HepG2 (cell line): Measurements from ENCODE around the gene PARG. TPM values are rescaled to one million over a fixed set of nuclear protein-coding genes. Genes with fewer than 3 reads are reported as not detected.
"Not testable (repeated sequence)": the region's sequence is repeated elsewhere in the genome, so short reads cannot be mapped to it uniquely, and the experiment has no call there.

Experiments used
- ATAC-seq: fragments of 200-7000 bp; cut with Tn5 transposase; 3 replicates; pipeline ENCODE4 v1.9.1; 2020; ENCODE audit warnings: mild to moderate bottlenecking, moderate library complexity
- BruUV-seq: library from RNA; stranded (reverse); fragments of 400-500 nt; replicated peaks from 2 replicates; lab custom pipeline; 2021; lab: Mats Ljungman, UMichigan
- CTCF ChIA-PET: fragments of 300-600 bp; formaldehyde crosslinking; extraction: SDS; loops from one replicate; lab custom pipeline; 2021; ENCODE audit warnings: low total read pairs, inconsistent platforms, low intra/inter-chr PET ratio; lab: Yijun Ruan, JAX
- POLR2A ChIA-PET: fragments of 350-600 bp; sonication (Branson Sonifier 250); formaldehyde crosslinking; loops from one replicate; lab custom pipeline; 2020; ENCODE audit warnings: antibody characterized with exemption, inconsistent platforms; lab: Yijun Ruan, JAX
- DNase-seq: peaks from one replicate; pipeline ENCODE4 v3.0.0-alpha.2; 2015; ENCODE audit warnings: low spot score
- FAIRE-seq: peaks from 3 replicates; lab custom pipeline; 2011; peaks lifted over from hg19 to GRCh38; lab: Jason Lieb, UNC
- H2AFZ ChIP-seq: one replicate; pipeline ENCODE4 v1.6.1; 2011; ENCODE audit warnings: low read length, inconsistent platforms
- H3K27ac ChIP-seq: fragments of 300-600 bp; 3 replicates; pipeline ENCODE4 v1.8.0; 2011; ENCODE audit warnings: mixed run types, mild to moderate bottlenecking, mixed read lengths, low read length, inconsistent platforms; ENCODE audit not compliant: insufficient read depth; ENCODE audit errors: extremely low read length
- H3K27me3 ChIP-seq, 2 experiments: fragments of 200-600 bp in 1 of 2; 2 replicates in 1 of 2; 3 replicates in 1 of 2; pipeline versions ENCODE4 v1.6.0 to v1.8.0; 2011; ENCODE audit warnings: low read length in 2 of 2, mild to moderate bottlenecking in 2 of 2, moderate library complexity in 2 of 2, inconsistent platforms in 1 of 2; ENCODE audit not compliant: insufficient read depth in 2 of 2, control insufficient read depth in 1 of 2
- H3K36me3 ChIP-seq, 2 experiments: fragments of 200-600 bp in 1 of 2; replicated peaks in 1 of 2; 2 replicates in 1 of 2; 3 replicates in 1 of 2; pipeline versions ENCODE4 v1.5.1 to v1.8.0; 2011; ENCODE audit warnings: low read length in 2 of 2, inconsistent platforms in 1 of 2; ENCODE audit not compliant: insufficient read depth in 2 of 2, control insufficient read depth in 1 of 2
- H3K4me1 ChIP-seq: 2 replicates; pipeline ENCODE4 v1.5.1; 2012; ENCODE audit warnings: low read length, inconsistent platforms; ENCODE audit not compliant: insufficient read depth
- H3K4me2 ChIP-seq: 2 replicates; pipeline ENCODE4 v1.6.0; 2011; ENCODE audit warnings: low read depth, low read length, inconsistent platforms
- H3K4me3 ChIP-seq, 3 experiments: fragments of 200-600 bp in 1 of 3; sonication (generic), shearing (Covaris generic) in 1 of 3; replicated peaks in 1 of 3; 2 replicates each; pipeline ENCODE4 v1.5.1; 2011 to 2016; ENCODE audit warnings: low read length in 3 of 3, inconsistent platforms in 2 of 3, low read depth in 2 of 3, mild to moderate bottlenecking in 2 of 3, control low read depth in 1 of 3, mixed read lengths in 1 of 3; ENCODE audit not compliant: insufficient read depth in 1 of 3
- H3K79me2 ChIP-seq: one replicate; pipeline ENCODE4 v1.6.1; 2011; ENCODE audit warnings: low read length, inconsistent platforms; ENCODE audit not compliant: insufficient read depth
- H3K9ac ChIP-seq: 2 replicates; pipeline ENCODE4 v1.6.0; 2011; ENCODE audit warnings: mild to moderate bottlenecking, low read depth, low read length, inconsistent platforms; ENCODE audit not compliant: insufficient read depth
- H3K9me3 ChIP-seq: 2 replicates; pipeline ENCODE4 v1.5.1; 2012; ENCODE audit warnings: mild to moderate bottlenecking, low read length
- H4K20me1 ChIP-seq: 2 replicates; pipeline ENCODE4 v1.6.0; 2011; ENCODE audit warnings: inconsistent platforms, mild to moderate bottlenecking, low read length, moderate library complexity; ENCODE audit not compliant: insufficient read depth
- ATF7 ChIP-seq, 2 experiments: fragments of 450-650 bp in 1 of 2; sonication (generic) in 1 of 2; formaldehyde crosslinking in 1 of 2; IDR thresholded peaks; 2 replicates each; pipeline versions ENCODE4 v1.4.0 to v1.6.1; 2016 to 2020; ENCODE audit warnings: antibody characterized with exemption in 1 of 2, mild to moderate bottlenecking in 1 of 2, missing genetic modification reagents in 1 of 2
- CREB1 ChIP-seq, 2 experiments: fragments of 450-650 bp in 1 of 2; IDR thresholded peaks; 2 replicates each; pipeline ENCODE4 v1.6.1; 2016 to 2017; ENCODE audit warnings: control low read depth in 1 of 2, mild to moderate bottlenecking in 1 of 2, missing compliant biosample characterization in 1 of 2, missing genetic modification characterization in 1 of 2
- WGBS: methylation state at CpG from one replicate; pipeline ENCODE4 v1.1.6; 2017; ENCODE audit warnings: low lambda C conversion rate; 5-methylcytosine and 5-hydroxymethylcytosine counted together
- in situ Hi-C: cut with HindIII; loops from 2 replicates; pipeline ENCODE4 v1.10.0; 2017; ENCODE audit warnings: low pct_unique_long_range_greater_than_20kb; ENCODE audit not compliant: extremely low pct_ligation_motif_present
- intact Hi-C: fragments of 100-400 bp; cut with micrococcal nuclease; formaldehyde crosslinking; loops from one replicate; pipeline ENCODE4 v1.10.0; 2022; ENCODE audit not compliant: unreplicated experiment
- polyA plus RNA-seq, 8 experiments: library from polyadenylated mRNA; depleted of rRNA in 3 of 8; stranded (reverse) in 7 of 8; unstranded in 1 of 8; fragments of >200 nt; fragmentation: Illumina TruSeq in 4 of 8; extraction: Trizol in 4 of 8; gene quantifications; 2 replicates each; pipeline versions ENCODE4 v1.2.1 to v1.2.3, GENCODE V29; 2011 to 2016; ENCODE audit warnings: low read depth in 4 of 8, missing spikeins in 1 of 8, mixed read lengths in 1 of 8; ENCODE audit not compliant: insufficient read depth in 1 of 8
- total RNA-seq, 5 experiments: library from RNA; depleted of rRNA; stranded (reverse); fragments of >200 nt; fragmentation: Illumina TruSeq; extraction: Trizol; gene quantifications; 2 replicates each; pipeline ENCODE4 v1.2.3, GENCODE V29; 2016; ENCODE audit warnings: low read depth in 1 of 5

Gene PARG
- total and polyA plus RNA-seq, 2 of the 13 experiments (the other 11 are each of a cell fraction or from before 2014, with no cell fraction given), result 11.4 to 37.2 TPM

GRCh38 chr10:49903829-49904228 lies 38.0 kb downstream of the PARG start:
- H3K27ac ChIP-seq; DNase-seq; BruUV-seq; H3K9me3 ChIP-seq; H3K9ac ChIP-seq; CTCF ChIA-PET; intact Hi-C loops; in situ Hi-C loops; H3K27me3 ChIP-seq; H3K4me3 ChIP-seq; H3K79me2 ChIP-seq; ATAC-seq; H3K36me3 ChIP-seq; H3K4me1 ChIP-seq; H3K4me2 ChIP-seq; POLR2A ChIA-PET; FAIRE-seq; H2AFZ ChIP-seq; H4K20me1 ChIP-seq; TF ChIP-seq ATF7, CREB1 (CRISPR knock-in tag; IDR thresholded peaks at IDR 0.05): not testable (repeated sequence)
- 94% methylated on average over 3 of the region's 3 CpGs for WGBS
- TF ChIP-seq ATF7 (IDR thresholded peaks at IDR 0.05) (peak; percentile 85), CREB1 (IDR thresholded peaks at IDR 0.05) (0 out of 2 replicates have a peak, but pooled peaks have one; percentile 14)

- H3K79me2 ChIP-seq, H3K27me3 ChIP-seq, H3K36me3 ChIP-seq, H3K4me1 ChIP-seq, H3K27ac ChIP-seq, DNase-seq, H3K9ac ChIP-seq, FAIRE-seq, in situ Hi-C loops, POLR2A ChIA-PET, ATAC-seq, BruUV-seq, H3K4me3 ChIP-seq, H2AFZ ChIP-seq, H3K9me3 ChIP-seq, intact Hi-C loops, CTCF ChIA-PET, H4K20me1 ChIP-seq, H3K4me2 ChIP-seq: not testable (repeated sequence)
- WGBS, result 94% methylated on average over 3 of the region's 3 CpGs
Observed at GRCh38 chr10:49900406-49900805, 41.4 kb downstream of the PARG start.

GRCh38 chr10:49899999-49900398 lies 41.8 kb downstream of the PARG start:
- H3K4me1 ChIP-seq, intact Hi-C loops, DNase-seq, H4K20me1 ChIP-seq, ATAC-seq, H3K79me2 ChIP-seq, H3K4me2 ChIP-seq, H3K9me3 ChIP-seq, FAIRE-seq, POLR2A ChIA-PET, H2AFZ ChIP-seq, CTCF ChIA-PET, H3K27me3 ChIP-seq, H3K4me3 ChIP-seq, H3K9ac ChIP-seq, H3K36me3 ChIP-seq, BruUV-seq, in situ Hi-C loops, H3K27ac ChIP-seq: not testable (repeated sequence)
- WGBS, result 77% methylated on average over 2 of the region's 2 CpGs
